Brain pericyte (primary cell): ENCODE data around the gene IFNL2.

Experiments used
- DNase-seq: peaks from one replicate; pipeline ENCODE4 v3.0.0-alpha.2; 2012; ENCODE audit warnings: low read depth, low spot score

Gene IFNL2

DNA sequence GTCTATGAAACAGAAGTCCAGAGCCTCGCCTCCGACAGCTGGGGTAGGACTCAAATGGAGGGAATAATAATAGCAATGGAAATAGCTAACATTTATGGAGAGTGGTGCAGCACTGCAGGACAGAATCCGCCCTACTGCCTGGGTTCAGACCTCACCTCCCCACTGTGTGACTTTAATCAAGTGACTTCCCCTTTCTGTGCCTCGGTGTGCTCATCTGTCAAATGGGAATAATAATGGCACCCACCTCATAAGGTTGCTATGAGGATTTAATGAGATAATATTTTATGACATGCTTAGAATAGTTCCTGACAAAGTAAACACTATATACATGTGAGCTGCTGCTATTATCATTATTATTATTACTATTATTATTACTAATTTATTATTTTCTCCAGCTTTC lies 49.3 kb downstream of the IFNL2 start:
- no peak for DNase-seq

DNA sequence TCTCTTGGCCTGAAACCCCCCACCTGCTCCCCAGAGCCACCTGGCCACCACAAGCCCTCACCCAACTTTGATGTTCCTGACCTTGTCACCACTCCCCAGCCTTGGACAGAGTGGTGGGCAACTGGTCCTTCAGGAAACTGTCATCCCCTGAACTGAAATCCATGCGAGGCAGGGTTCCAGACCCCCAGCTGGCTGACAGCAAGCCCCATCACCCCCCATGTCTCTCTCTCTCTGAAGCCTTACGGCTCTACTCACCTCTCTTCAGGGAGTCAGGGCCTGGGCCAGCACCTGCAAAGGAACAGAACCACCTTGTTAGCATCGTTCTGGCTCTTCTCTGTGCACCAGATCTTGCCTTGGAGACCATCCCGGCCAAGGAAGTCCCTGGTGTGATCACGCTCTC lies 49.9 kb downstream of the IFNL2 start:
- no peak for DNase-seq

DNA sequence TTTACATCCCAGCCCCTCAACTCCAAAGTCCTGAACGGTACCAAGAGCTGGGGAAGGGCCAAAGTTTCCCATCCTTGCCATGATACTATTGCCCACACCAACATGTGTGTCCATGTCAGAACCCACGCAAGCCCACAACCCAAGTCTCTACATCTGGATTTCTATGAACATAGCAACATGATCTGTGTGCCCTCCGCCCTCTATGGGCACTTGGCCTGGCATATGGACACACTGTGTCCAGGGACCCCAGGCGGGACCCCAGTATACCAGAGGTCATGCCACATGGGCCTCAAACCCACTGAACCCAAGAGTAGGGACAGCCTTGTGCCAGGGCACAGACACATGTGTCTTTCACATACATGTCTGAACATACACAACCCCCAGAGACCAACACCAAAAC lies 50.5 kb downstream of the IFNL2 start:
- no peak for DNase-seq

DNA sequence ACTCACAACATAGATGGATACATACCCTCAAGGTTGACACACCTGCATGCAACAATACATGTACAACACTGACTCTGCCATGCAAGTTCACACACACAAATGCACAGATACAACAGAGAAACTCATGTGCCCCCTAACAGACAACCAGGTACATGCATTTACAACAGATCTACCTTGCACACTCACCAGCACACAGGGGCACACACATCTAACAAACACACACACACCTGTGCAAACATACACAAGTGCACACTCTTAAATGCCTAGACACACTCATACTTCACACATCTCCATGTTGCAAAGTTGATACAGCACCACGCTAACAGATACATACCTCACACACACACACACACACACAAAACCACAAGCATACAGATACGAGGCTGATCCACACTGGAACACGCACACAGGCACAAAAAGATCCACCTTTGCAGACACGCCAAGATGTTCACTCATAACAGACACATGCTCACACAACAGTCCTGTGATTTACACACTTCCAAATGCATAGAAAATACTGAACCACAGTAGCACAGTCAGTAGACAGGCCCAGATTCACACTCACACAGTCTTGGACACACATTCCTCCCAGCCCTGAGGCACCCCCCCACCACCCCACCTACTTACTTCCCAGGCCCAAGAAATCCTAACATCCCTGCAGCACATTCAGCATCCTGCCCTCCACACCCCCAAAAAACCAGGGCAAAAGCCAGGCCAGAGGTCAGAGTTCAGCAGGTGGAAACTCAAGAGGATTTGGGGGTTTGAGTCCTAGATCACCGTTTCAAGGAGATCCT lies 51.1 kb downstream of the IFNL2 start:
- DNase-seq: no peak
